HepG2 (cell line): ENCODE results near the gene RYK. TPM values are rescaled to one million over a fixed set of nuclear protein-coding genes. Genes with fewer than 3 reads are reported as not detected.

Experiments used
- ATAC-seq: fragments of 200-7000 bp; cut with Tn5 transposase; 3 replicates; pipeline ENCODE4 v1.9.1; 2020; ENCODE audit warnings: mild to moderate bottlenecking, moderate library complexity
- BruUV-seq: library from RNA; stranded (reverse); fragments of 400-500 nt; replicated peaks from 2 replicates; lab custom pipeline; 2021; lab: Mats Ljungman, UMichigan
- CTCF ChIA-PET: fragments of 300-600 bp; formaldehyde crosslinking; extraction: SDS; loops from one replicate; lab custom pipeline; 2021; ENCODE audit warnings: low total read pairs, inconsistent platforms, low intra/inter-chr PET ratio; lab: Yijun Ruan, JAX
- POLR2A ChIA-PET: fragments of 350-600 bp; sonication (Branson Sonifier 250); formaldehyde crosslinking; loops from one replicate; lab custom pipeline; 2020; ENCODE audit warnings: antibody characterized with exemption, inconsistent platforms; lab: Yijun Ruan, JAX
- DNase-seq: peaks from one replicate; pipeline ENCODE4 v3.0.0-alpha.2; 2015; ENCODE audit warnings: low spot score
- FAIRE-seq: peaks from 3 replicates; lab custom pipeline; 2011; peaks lifted over from hg19 to GRCh38; lab: Jason Lieb, UNC
- H2AFZ ChIP-seq: one replicate; pipeline ENCODE4 v1.6.1; 2011; ENCODE audit warnings: low read length, inconsistent platforms
- H3K27ac ChIP-seq: fragments of 300-600 bp; 3 replicates; pipeline ENCODE4 v1.8.0; 2011; ENCODE audit warnings: mixed run types, mild to moderate bottlenecking, mixed read lengths, low read length, inconsistent platforms; ENCODE audit not compliant: insufficient read depth; ENCODE audit errors: extremely low read length
- H3K27me3 ChIP-seq, 2 experiments: fragments of 200-600 bp in 1 of 2; 2 replicates in 1 of 2; 3 replicates in 1 of 2; pipeline versions ENCODE4 v1.6.0 to v1.8.0; 2011; ENCODE audit warnings: low read length in 2 of 2, mild to moderate bottlenecking in 2 of 2, moderate library complexity in 2 of 2, inconsistent platforms in 1 of 2; ENCODE audit not compliant: insufficient read depth in 2 of 2, control insufficient read depth in 1 of 2
- H3K36me3 ChIP-seq, 2 experiments: fragments of 200-600 bp in 1 of 2; replicated peaks in 1 of 2; 2 replicates in 1 of 2; 3 replicates in 1 of 2; pipeline versions ENCODE4 v1.5.1 to v1.8.0; 2011; ENCODE audit warnings: low read length in 2 of 2, inconsistent platforms in 1 of 2; ENCODE audit not compliant: insufficient read depth in 2 of 2, control insufficient read depth in 1 of 2
- H3K4me1 ChIP-seq: 2 replicates; pipeline ENCODE4 v1.5.1; 2012; ENCODE audit warnings: low read length, inconsistent platforms; ENCODE audit not compliant: insufficient read depth
- H3K4me2 ChIP-seq: 2 replicates; pipeline ENCODE4 v1.6.0; 2011; ENCODE audit warnings: low read depth, low read length, inconsistent platforms
- H3K4me3 ChIP-seq, 3 experiments: fragments of 200-600 bp in 1 of 3; sonication (generic), shearing (Covaris generic) in 1 of 3; replicated peaks in 1 of 3; 2 replicates each; pipeline ENCODE4 v1.5.1; 2011 to 2016; ENCODE audit warnings: low read length in 3 of 3, inconsistent platforms in 2 of 3, low read depth in 2 of 3, mild to moderate bottlenecking in 2 of 3, control low read depth in 1 of 3, mixed read lengths in 1 of 3; ENCODE audit not compliant: insufficient read depth in 1 of 3
- H3K79me2 ChIP-seq: one replicate; pipeline ENCODE4 v1.6.1; 2011; ENCODE audit warnings: low read length, inconsistent platforms; ENCODE audit not compliant: insufficient read depth
- H3K9ac ChIP-seq: 2 replicates; pipeline ENCODE4 v1.6.0; 2011; ENCODE audit warnings: mild to moderate bottlenecking, low read depth, low read length, inconsistent platforms; ENCODE audit not compliant: insufficient read depth
- H3K9me3 ChIP-seq: 2 replicates; pipeline ENCODE4 v1.5.1; 2012; ENCODE audit warnings: mild to moderate bottlenecking, low read length
- H4K20me1 ChIP-seq: 2 replicates; pipeline ENCODE4 v1.6.0; 2011; ENCODE audit warnings: inconsistent platforms, mild to moderate bottlenecking, low read length, moderate library complexity; ENCODE audit not compliant: insufficient read depth
- GTF2F1 ChIP-seq: fragments of 150-350 bp; IDR thresholded peaks from 2 replicates; pipeline ENCODE4 v1.6.1; 2014; ENCODE audit warnings: low read length
- GZF1 ChIP-seq: sonication (generic); formaldehyde crosslinking; IDR thresholded peaks from 2 replicates; pipeline ENCODE4 v1.5.1; 2020; ENCODE audit warnings: mild to moderate bottlenecking, missing genetic modification reagents
- LCORL ChIP-seq, 2 experiments: fragments of 450-650 bp in 1 of 2; sonication (generic) in 1 of 2; formaldehyde crosslinking in 1 of 2; IDR thresholded peaks; 2 replicates each; pipeline versions ENCODE4 v1.5.0 to v1.6.1; 2017 to 2020; ENCODE audit warnings: antibody characterized with exemption in 1 of 2, missing genetic modification reagents in 1 of 2
- PRDM15 ChIP-seq: sonication (generic); formaldehyde crosslinking; IDR thresholded peaks from 2 replicates; pipeline ENCODE4 v1.4.0; 2020; ENCODE audit warnings: missing genetic modification reagents
- SMAD9 ChIP-seq: sonication (generic); formaldehyde crosslinking; IDR thresholded peaks from 2 replicates; pipeline ENCODE4 v1.5.1; 2020; ENCODE audit warnings: mild to moderate bottlenecking, missing genetic modification reagents
- SRSF9 ChIP-seq: fragments of 200-400 bp; formaldehyde crosslinking; IDR thresholded peaks from 2 replicates; pipeline ENCODE4 v1.6.1; 2018; ENCODE audit warnings: borderline replicate concordance, mild to moderate bottlenecking, low read depth, low read length; ENCODE audit not compliant: insufficient read depth, poor library complexity, severe bottlenecking
- SSRP1 ChIP-seq: IDR thresholded peaks from 2 replicates; pipeline ENCODE4 v1.6.1; 2016; ENCODE audit warnings: control low read depth
- WGBS: methylation state at CpG from one replicate; pipeline ENCODE4 v1.1.6; 2017; ENCODE audit warnings: low lambda C conversion rate; 5-methylcytosine and 5-hydroxymethylcytosine counted together
- in situ Hi-C: cut with HindIII; loops from 2 replicates; pipeline ENCODE4 v1.10.0; 2017; ENCODE audit warnings: low pct_unique_long_range_greater_than_20kb; ENCODE audit not compliant: extremely low pct_ligation_motif_present
- intact Hi-C: fragments of 100-400 bp; cut with micrococcal nuclease; formaldehyde crosslinking; loops from one replicate; pipeline ENCODE4 v1.10.0; 2022; ENCODE audit not compliant: unreplicated experiment
- polyA plus RNA-seq, 8 experiments: library from polyadenylated mRNA; depleted of rRNA in 3 of 8; stranded (reverse) in 7 of 8; unstranded in 1 of 8; fragments of >200 nt; fragmentation: Illumina TruSeq in 4 of 8; extraction: Trizol in 4 of 8; gene quantifications; 2 replicates each; pipeline versions ENCODE4 v1.2.1 to v1.2.3, GENCODE V29; 2011 to 2016; ENCODE audit warnings: low read depth in 4 of 8, missing spikeins in 1 of 8, mixed read lengths in 1 of 8; ENCODE audit not compliant: insufficient read depth in 1 of 8
- total RNA-seq, 5 experiments: library from RNA; depleted of rRNA; stranded (reverse); fragments of >200 nt; fragmentation: Illumina TruSeq; extraction: Trizol; gene quantifications; 2 replicates each; pipeline ENCODE4 v1.2.3, GENCODE V29; 2016; ENCODE audit warnings: low read depth in 1 of 5

Gene RYK
- total and polyA plus RNA-seq, 2 of the 13 experiments (the other 11 are each of a cell fraction or from before 2014, with no cell fraction given), result 35.0 to 66.2 TPM

- Histone ChIP-seq H3K27me3 (no peaks in the 10 kb centered on the region), H4K20me1 (no peaks in the 10 kb centered on the region), H3K79me2 (no peaks in the 10 kb centered on the region), H3K4me1 (no peaks in the 10 kb centered on the region), H3K9ac (no peak overlapping the region), H3K27ac (no peak overlapping the region), H3K36me3 (no peaks in the 10 kb centered on the region), H3K4me2 (no peak overlapping the region), H3K9me3 (no peaks in the 10 kb centered on the region), H3K4me3 (no peak overlapping the region), H2AFZ (no peak overlapping the region)
- intact Hi-C loops (no loop called here), in situ Hi-C loops (no loop called here)
- POLR2A ChIA-PET, result no interaction called here
- TF ChIP-seq SRSF9, result no peak
- no peak for TF ChIP-seq SSRP1 (CRISPR knock-in tag)
- no peak for TF ChIP-seq SMAD9 (CRISPR knock-in tag)
- TF ChIP-seq LCORL (IDR thresholded peaks at IDR 0.05), result no peak
- TF ChIP-seq LCORL (CRISPR knock-in tag; IDR thresholded peaks at IDR 0.05), result no peak
- no peak for TF ChIP-seq GZF1
- TF ChIP-seq PRDM15 (CRISPR knock-in tag), result no peak
- TF ChIP-seq GTF2F1, result no peak
- ATAC-seq (no peak), FAIRE-seq (no peak), DNase-seq (no peak)
- CTCF ChIA-PET, result no interaction called here
- 80% methylated on average over 3 of the region's 3 CpGs for WGBS
- no TSS peak for BruUV-seq
Observed at GRCh38 chr3:134136604-134137003, 114.1 kb downstream of the RYK start.
